Transverse colon (tissue), 4 donors: ENCODE measurements around the gene RIOK2. TPM values are rescaled to one million over a fixed set of nuclear protein-coding genes. Genes with fewer than 3 reads are reported as not detected.

Source experiments
- DNase-seq: peaks from one replicate; pipeline ENCODE4 v3.0.0-alpha.2; 2019
- H3K27ac ChIP-seq, 4 donors: fragments of 200-600 bp; sonication (generic); 2 replicates each; pipeline ENCODE4 v1.5.1; 2016 to 2018; ENCODE audit warnings: inconsistent platforms in 4 of 4
- H3K27me3 ChIP-seq: fragments of 200-600 bp; sonication (generic); 2 replicates; pipeline ENCODE4 v1.5.1; 2017; ENCODE audit warnings: inconsistent platforms
- H3K36me3 ChIP-seq, 4 donors: fragments of 200-600 bp; sonication (generic); 2 replicates each; pipeline ENCODE4 v1.5.1; 2017 to 2019; ENCODE audit warnings: inconsistent platforms in 4 of 4
- H3K4me1 ChIP-seq, 4 donors: fragments of 200-600 bp; sonication (generic); 2 replicates each; pipeline ENCODE4 v1.5.1; 2017 to 2020; ENCODE audit warnings: inconsistent platforms in 4 of 4
- H3K4me3 ChIP-seq, 4 donors: fragments of 200-600 bp; sonication (generic); 1 replicate in 1 of 4; 2 replicates in 3 of 4; pipeline versions ENCODE4 v1.5.1 to v1.6.1; 2017 to 2019; ENCODE audit warnings: inconsistent platforms in 4 of 4
- H3K9me3 ChIP-seq, 2 donors: fragments of 200-600 bp; sonication (generic); 2 replicates each; pipeline ENCODE4 v1.5.1; 2017 to 2019; ENCODE audit warnings: inconsistent platforms in 2 of 2
- CTCF ChIP-seq, 5 experiments: fragments of 200-600 bp in 3 of 5; fragments of 450-650 bp in 2 of 5; sonication (generic) in 3 of 5; IDR thresholded peaks; 1 replicate in 2 of 5; 2 replicates in 3 of 5; pipeline ENCODE4 v1.5.1; 2016 to 2017; ENCODE audit warnings: antibody characterized with exemption in 5 of 5, inconsistent platforms in 3 of 5, mild to moderate bottlenecking in 2 of 5, moderate library complexity in 1 of 5
- EP300 ChIP-seq: sonication (generic); formaldehyde crosslinking; IDR thresholded peaks from one replicate; pipeline ENCODE4 v1.6.1; 2017; ENCODE audit warnings: antibody characterized with exemption, low read depth
- POLR2A ChIP-seq: fragments of 450-650 bp; IDR thresholded peaks from one replicate; pipeline ENCODE4 v1.6.1; 2016; ENCODE audit warnings: antibody characterized with exemption, mild to moderate bottlenecking, moderate library complexity
- POLR2AphosphoS5 ChIP-seq, 3 donors: sonication (generic); formaldehyde crosslinking; IDR thresholded peaks; one replicate each; pipeline ENCODE4 v1.6.1; 2016; ENCODE audit warnings: antibody characterized with exemption in 3 of 3
- WGBS, 2 donors: methylation state at CpG; one replicate each; pipeline ENCODE4 v1.1.5; 2018; ENCODE audit warnings: low coverage in 1 of 2; 5-methylcytosine and 5-hydroxymethylcytosine counted together
- in situ Hi-C, 4 donors: fragments of 200-750 bp; cut with MboI; loops; one replicate each; pipeline versions ENCODE4 v1.15.0 to v1.15.1; 2017; ENCODE audit warnings: low sequenced_read_pairs in 3 of 4, low pct_ligation_motif_present in 1 of 4, low pct_unique_long_range_greater_than_20kb in 1 of 4
- intact Hi-C: fragments of 100-400 bp; cut with DNase I; formaldehyde crosslinking; loops from one replicate; pipeline ENCODE4 v1.15.1; 2023; ENCODE audit warnings: low total_unique reads
- total RNA-seq, 4 donors: library from RNA; depleted of rRNA; stranded (reverse); fragments of >200 nt; gene quantifications; one replicate each; pipeline ENCODE4 v1.1.0, GENCODE V29; 2016

RIOK2 gene
- total RNA-seq, 4 donors from 2014 or later: 19.3 to 119 (median 23.4) TPM

GRCh38 chr5:97225222-97225621, 42.2 kb upstream of the RIOK2 start:
- in situ Hi-C loops (loop anchor here in 1 of 4 donors (25.0 kb wide), 1 partner anchor 1587 kb away; no protein-coding TSS in a partner anchor), intact Hi-C loops (no loop called here)
- H3K27ac ChIP-seq: no peak overlapping the region
- H3K27me3 ChIP-seq: no peaks in the 10 kb centered on the region
- no peaks in the 10 kb centered on the region for H3K9me3 ChIP-seq
- no peak overlapping the region for H3K4me3 ChIP-seq
- H3K4me1 ChIP-seq: no peaks in the 10 kb centered on the region
- no peak for DNase-seq
- no peaks in the 10 kb centered on the region for H3K36me3 ChIP-seq
- TF ChIP-seq POLR2AphosphoS5 (IDR thresholded peaks at IDR 0.05): no peak
- TF ChIP-seq POLR2A: no peak
- no peak for TF ChIP-seq EP300
- TF ChIP-seq CTCF (IDR thresholded peaks at IDR 0.05): no peak

DNA sequence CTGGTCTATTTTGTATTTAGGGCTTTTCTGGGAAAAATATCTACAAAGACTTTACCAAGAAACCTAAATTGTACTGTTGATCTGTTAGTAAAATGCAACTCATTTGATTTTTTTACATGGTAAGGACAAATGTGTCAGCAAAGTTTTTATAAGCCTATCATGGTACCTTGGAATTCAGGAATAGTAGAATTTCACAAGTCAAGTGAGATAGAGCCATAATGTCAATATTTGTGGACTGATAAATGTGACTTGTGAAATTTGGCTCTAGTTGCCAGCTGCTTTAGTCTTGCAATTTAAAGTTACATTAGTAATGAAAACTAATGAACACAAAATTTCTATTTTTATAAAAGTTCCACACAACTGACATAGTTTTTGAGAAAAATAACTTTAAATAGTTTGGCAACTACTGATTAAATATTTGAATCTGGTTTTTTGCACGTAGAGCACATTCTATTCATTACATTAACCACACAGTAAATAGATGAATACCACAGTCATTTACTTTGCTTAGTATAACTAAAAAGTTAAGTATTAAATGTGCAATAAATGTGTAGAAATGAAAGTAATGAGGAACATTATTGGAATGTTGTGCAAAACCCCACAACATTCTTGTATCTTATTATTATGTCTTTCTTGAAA, 41.2 kb upstream of the RIOK2 start:
- H3K4me1 ChIP-seq: no peaks in the 10 kb centered on the region
- in situ Hi-C loops (loop anchor here in 1 of 4 donors (25.0 kb wide), 1 partner anchor 1588 kb away; no protein-coding TSS in a partner anchor), intact Hi-C loops (no loop called here)
- 29 to 30% methylated on average over 1 of the region's 1 CpG for WGBS, 2 donors
- no peaks in the 10 kb centered on the region for H3K27me3 ChIP-seq
- H3K9me3 ChIP-seq: no peaks in the 10 kb centered on the region
- no peak for DNase-seq
- no peaks in the 10 kb centered on the region for H3K36me3 ChIP-seq
- H3K27ac ChIP-seq: no peak overlapping the region
- TF ChIP-seq CTCF (IDR thresholded peaks at IDR 0.05) (no peak), EP300 (no peak), POLR2A (no peak), POLR2AphosphoS5 (IDR thresholded peaks at IDR 0.05) (no peak)
- no peak overlapping the region for H3K4me3 ChIP-seq

DNA sequence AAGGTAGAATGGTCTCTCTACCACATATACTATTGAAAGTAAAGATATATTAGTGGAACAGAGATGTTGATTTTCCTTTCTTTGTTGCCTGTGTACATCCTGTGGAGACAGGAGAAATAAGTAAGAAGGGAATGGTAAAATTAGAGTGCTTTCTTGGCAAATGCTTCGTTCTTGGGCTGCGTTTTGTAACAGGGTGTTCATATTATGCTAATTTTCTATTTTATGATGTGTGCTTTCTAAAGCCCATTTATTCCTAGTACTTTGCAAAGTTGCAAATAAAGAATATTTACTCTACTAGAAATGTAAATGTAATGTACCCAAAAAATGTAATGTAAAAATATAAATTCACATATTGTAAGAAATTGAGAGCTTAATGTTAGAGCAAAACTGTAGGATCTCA, 40.5 kb upstream of the RIOK2 start:
- H3K27me3 ChIP-seq: no peaks in the 10 kb centered on the region
- no peak for DNase-seq
- H3K27ac ChIP-seq: no peak overlapping the region
- TF ChIP-seq CTCF (IDR thresholded peaks at IDR 0.05) (no peak), EP300 (no peak), POLR2A (no peak), POLR2AphosphoS5 (IDR thresholded peaks at IDR 0.05) (no peak)
- no peaks in the 10 kb centered on the region for H3K9me3 ChIP-seq
- no peak overlapping the region for H3K4me3 ChIP-seq
- intact Hi-C loops (no loop called here), in situ Hi-C loops (loop anchor here in 1 of 4 donors (25.0 kb wide), 1 partner anchor 1589 kb away; no protein-coding TSS in a partner anchor)
- WGBS, 2 donors: 73 to 80% methylated on average over 2 of the region's 2 CpGs
- H3K36me3 ChIP-seq: no peaks in the 10 kb centered on the region
- H3K4me1 ChIP-seq: no peaks in the 10 kb centered on the region

DNA sequence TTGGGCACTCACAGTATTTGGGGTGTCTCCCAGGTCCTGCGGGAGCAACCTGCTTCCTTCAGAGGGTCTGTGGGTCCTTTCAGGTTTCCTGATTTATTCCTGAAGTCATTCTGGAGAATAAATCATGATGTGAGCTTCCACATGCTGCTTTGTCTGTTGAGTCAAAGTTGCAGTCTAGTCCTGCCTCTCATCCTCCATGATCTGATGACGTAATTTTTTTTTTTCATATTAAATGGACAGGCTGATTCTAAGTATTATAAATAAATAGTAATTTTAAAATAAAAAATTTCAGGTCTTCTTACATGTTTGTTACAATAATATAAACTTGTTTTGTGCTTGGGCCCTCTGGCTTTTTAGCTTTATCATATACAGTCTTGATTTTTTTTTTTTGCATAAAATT, 26.3 kb upstream of the RIOK2 start:
- in situ Hi-C loops (loop anchor here in 1 of 4 donors (25.0 kb wide), 1 partner anchor 1603 kb away; no protein-coding TSS in a partner anchor), intact Hi-C loops (no loop called here)
- 83 to 90% methylated on average over 2 of the region's 2 CpGs for WGBS, 2 donors
- Histone ChIP-seq H3K36me3 (no peaks in the 10 kb centered on the region), H3K4me3 (no peak overlapping the region), H3K27ac (no peak overlapping the region), H3K4me1 (no peaks in the 10 kb centered on the region), H3K27me3 (no peaks in the 10 kb centered on the region), H3K9me3 (peaks cover 6 to 13% of the 10 kb centered on the region in 2 donors)
- no peak for DNase-seq
- TF ChIP-seq POLR2A (no peak), EP300 (no peak), POLR2AphosphoS5 (IDR thresholded peaks at IDR 0.05) (no peak), CTCF (IDR thresholded peaks at IDR 0.05) (no peak)
